Calu3 (cell line): ENCODE results near the gene USP16. TPM values are rescaled to one million over a fixed set of nuclear protein-coding genes. Genes with fewer than 3 reads are reported as not detected.

Experiments used
- BruUV-seq: library from RNA; stranded (reverse); fragments of 400-500 nt; replicated peaks from 2 replicates; lab custom pipeline; 2021; lab: Mats Ljungman, UMichigan
- CTCF ChIA-PET: fragments of 300-600 bp; sonication (Branson Sonifier 250); formaldehyde crosslinking; loops from one replicate; lab custom pipeline; 2022; ENCODE audit warnings: antibody characterized with exemption; lab: Charles Lee
- DNase-seq: peaks from one replicate; pipeline ENCODE4 v3.0.0; 2022
- H3K27ac Mint-ChIP-seq: one replicate; pipeline ENCODE4 v1.8.0; 2022; ENCODE audit warnings: mixed read lengths; ENCODE audit not compliant: unreplicated experiment
- H3K27me3 Mint-ChIP-seq: one replicate; pipeline ENCODE4 v1.8.0; 2022; ENCODE audit warnings: mixed read lengths; ENCODE audit not compliant: unreplicated experiment
- H3K36me3 Mint-ChIP-seq: one replicate; pipeline ENCODE4 v1.8.0; 2022; ENCODE audit warnings: mild to moderate bottlenecking, moderate library complexity, mixed read lengths; ENCODE audit not compliant: insufficient read depth, unreplicated experiment
- H3K4me1 Mint-ChIP-seq: one replicate; pipeline ENCODE4 v1.8.0; 2022; ENCODE audit warnings: mild to moderate bottlenecking, low read depth, mixed read lengths; ENCODE audit not compliant: unreplicated experiment
- H3K4me3 Mint-ChIP-seq: one replicate; pipeline ENCODE4 v1.8.0; 2022; ENCODE audit warnings: mild to moderate bottlenecking, low read depth, moderate library complexity, mixed read lengths; ENCODE audit not compliant: unreplicated experiment
- H3K9me3 Mint-ChIP-seq: one replicate; pipeline ENCODE4 v1.8.0; 2022; ENCODE audit warnings: low read depth, mixed read lengths; ENCODE audit not compliant: unreplicated experiment
- intact Hi-C: fragments of 100-400 bp; cut with micrococcal nuclease; formaldehyde crosslinking; loops from one replicate; pipeline ENCODE4 v1.10.0; 2022; ENCODE audit not compliant: unreplicated experiment
- total RNA-seq: library from RNA; stranded (reverse); gene quantifications from 2 replicates; pipeline ENCODE4 v1.2.3, GENCODE V29; 2022
- TF ChIP-seq, protein P1 (sequence below): fragments of 200-600 bp; IDR thresholded peaks from one replicate; pipeline ENCODE4 v1.8.0; 2022; ENCODE audit warnings: antibody characterized with exemption; ENCODE audit not compliant: unreplicated experiment

Gene USP16
- total RNA-seq, 1 experiment from 2014 or later: 21.7 TPM

DNA sequence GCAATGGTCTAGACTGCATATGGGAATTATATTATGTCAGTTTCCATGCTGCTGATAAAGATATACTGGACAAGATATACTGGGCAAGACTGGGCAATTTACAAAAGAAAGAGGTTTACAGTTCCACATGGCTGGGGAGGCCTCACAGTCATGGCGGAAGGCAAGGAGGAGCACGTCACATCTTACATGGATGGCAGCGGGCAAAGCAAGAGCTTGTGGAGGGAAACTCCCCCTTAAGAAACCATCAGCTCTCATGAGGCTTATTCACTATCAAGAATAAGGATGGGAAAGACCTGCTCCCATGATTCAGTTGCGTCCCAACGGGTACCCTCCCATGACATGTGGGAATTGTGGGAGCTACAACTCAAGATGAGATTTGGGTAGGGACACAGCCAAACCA is 27.8 kb downstream of the USP16 start:
- BruUV-seq: no TSS peak

DNA sequence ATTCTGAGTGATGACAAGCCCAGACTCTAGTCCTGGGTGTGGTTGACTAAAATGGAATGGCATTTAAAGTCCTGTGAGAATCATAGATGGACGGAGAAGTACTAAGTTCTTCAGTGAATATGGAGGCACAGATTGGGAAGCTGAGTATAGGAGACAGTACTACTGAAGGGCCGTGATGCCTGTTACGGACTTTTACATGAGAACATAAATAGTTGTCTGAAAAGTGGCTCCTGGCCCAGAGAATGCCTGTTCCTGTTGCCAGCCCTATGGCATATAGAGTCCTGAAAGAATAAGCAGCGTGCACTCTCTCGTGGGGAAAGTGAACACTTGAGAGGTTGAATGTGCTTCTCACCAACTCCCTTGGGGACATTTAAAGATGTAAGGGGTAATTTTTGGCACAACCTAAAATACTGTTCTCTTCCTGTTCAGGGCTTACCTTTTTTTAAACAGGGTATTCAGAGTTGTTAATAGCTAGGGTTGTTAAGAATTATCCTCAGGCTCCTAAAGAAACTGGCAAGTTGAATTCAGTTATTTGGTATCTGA is 28.6 kb downstream of the USP16 start:
- TF ChIP-seq, protein P1, sequence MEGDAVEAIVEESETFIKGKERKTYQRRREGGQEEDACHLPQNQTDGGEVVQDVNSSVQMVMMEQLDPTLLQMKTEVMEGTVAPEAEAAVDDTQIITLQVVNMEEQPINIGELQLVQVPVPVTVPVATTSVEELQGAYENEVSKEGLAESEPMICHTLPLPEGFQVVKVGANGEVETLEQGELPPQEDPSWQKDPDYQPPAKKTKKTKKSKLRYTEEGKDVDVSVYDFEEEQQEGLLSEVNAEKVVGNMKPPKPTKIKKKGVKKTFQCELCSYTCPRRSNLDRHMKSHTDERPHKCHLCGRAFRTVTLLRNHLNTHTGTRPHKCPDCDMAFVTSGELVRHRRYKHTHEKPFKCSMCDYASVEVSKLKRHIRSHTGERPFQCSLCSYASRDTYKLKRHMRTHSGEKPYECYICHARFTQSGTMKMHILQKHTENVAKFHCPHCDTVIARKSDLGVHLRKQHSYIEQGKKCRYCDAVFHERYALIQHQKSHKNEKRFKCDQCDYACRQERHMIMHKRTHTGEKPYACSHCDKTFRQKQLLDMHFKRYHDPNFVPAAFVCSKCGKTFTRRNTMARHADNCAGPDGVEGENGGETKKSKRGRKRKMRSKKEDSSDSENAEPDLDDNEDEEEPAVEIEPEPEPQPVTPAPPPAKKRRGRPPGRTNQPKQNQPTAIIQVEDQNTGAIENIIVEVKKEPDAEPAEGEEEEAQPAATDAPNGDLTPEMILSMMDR: no peak
- intact Hi-C loops: no loop called here
- Mint-ChIP-seq H3K4me3 (no peak overlapping the region), H3K27me3 (no peaks in the 10 kb centered on the region), H3K36me3 (peaks cover 10% of the 10 kb centered on the region), H3K4me1 (no peaks in the 10 kb centered on the region), H3K27ac (no peak overlapping the region), H3K9me3 (no peaks in the 10 kb centered on the region)
- DNase-seq: no peak
- CTCF ChIA-PET: no interaction called here
- no TSS peak for BruUV-seq

More for the DNA sequence above, 27.8 kb downstream of the USP16 start:
- no peak overlapping the region for H3K27ac Mint-ChIP-seq
- CTCF ChIA-PET: no interaction called here
- H3K36me3 Mint-ChIP-seq: peaks cover 10% of the 10 kb centered on the region
- intact Hi-C loops: no loop called here
- DNase-seq: no peak
- no peaks in the 10 kb centered on the region for H3K4me1 Mint-ChIP-seq
- no peaks in the 10 kb centered on the region for H3K9me3 Mint-ChIP-seq
- TF ChIP-seq, protein P1: no peak
- H3K27me3 Mint-ChIP-seq: no peaks in the 10 kb centered on the region
- H3K4me3 Mint-ChIP-seq: no peak overlapping the region

DNA sequence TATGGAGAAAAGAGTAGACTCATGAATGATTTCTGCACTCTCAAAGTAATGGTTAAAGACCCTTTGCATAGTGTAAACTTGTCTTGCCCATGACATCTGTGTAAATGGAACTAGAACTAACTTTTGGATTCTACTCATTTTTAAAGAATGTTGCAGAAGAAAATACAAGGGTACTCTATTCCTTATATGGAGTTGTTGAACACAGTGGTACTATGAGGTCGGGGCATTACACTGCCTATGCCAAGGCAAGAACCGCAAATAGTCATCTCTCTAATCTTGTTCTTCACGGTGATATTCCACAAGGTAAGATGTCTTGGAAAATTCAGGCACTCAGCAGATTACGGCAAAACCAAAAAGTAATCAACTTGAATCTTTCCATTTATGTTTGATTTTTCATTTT is 29.2 kb downstream of the USP16 start:
- BruUV-seq: no TSS peak
- CTCF ChIA-PET: no interaction called here
- TF ChIP-seq, protein P1: no peak
- peaks cover 10% of the 10 kb centered on the region for H3K36me3 Mint-ChIP-seq
- H3K4me1 Mint-ChIP-seq: no peaks in the 10 kb centered on the region
- no peak overlapping the region for H3K27ac Mint-ChIP-seq
- intact Hi-C loops: no loop called here
- DNase-seq: no peak
- no peaks in the 10 kb centered on the region for H3K27me3 Mint-ChIP-seq
- no peak overlapping the region for H3K4me3 Mint-ChIP-seq
- H3K9me3 Mint-ChIP-seq: no peaks in the 10 kb centered on the region

DNA sequence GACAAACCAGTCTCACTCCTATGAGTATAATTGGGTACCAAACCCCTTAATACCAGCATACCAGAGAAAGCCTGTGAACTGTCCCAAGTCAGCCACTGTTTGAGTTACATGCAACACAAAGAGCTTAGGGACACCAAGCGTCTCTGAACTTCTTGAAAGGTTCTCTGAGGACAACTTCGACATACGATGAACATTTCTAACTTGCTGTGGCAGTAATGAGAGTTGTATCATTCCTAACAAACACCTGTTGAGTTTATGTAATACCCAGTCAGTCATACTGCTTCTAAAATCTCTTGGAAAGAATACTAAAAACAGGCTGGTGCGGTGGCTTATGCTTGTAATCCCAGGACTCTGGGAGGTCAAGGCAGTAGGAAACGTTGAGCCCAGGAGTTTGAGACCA is 30.6 kb downstream of the USP16 start:
- Mint-ChIP-seq H3K36me3 (peaks cover 10% of the 10 kb centered on the region), H3K9me3 (no peaks in the 10 kb centered on the region), H3K4me3 (no peak overlapping the region), H3K4me1 (no peaks in the 10 kb centered on the region), H3K27ac (no peak overlapping the region), H3K27me3 (no peaks in the 10 kb centered on the region)
- intact Hi-C loops: no loop called here
- TF ChIP-seq, protein P1: no peak
- DNase-seq: no peak
- no TSS peak for BruUV-seq
- CTCF ChIA-PET: no interaction called here
